ENCODE results near the gene LRPAP1.
A peak's percentile ranks its signal among the peaks of the same experiment; 100 is the strongest.
"Not testable (repeated sequence)": the region's sequence is repeated elsewhere in the genome, so short reads cannot be mapped to it uniquely, and the experiment has no call there.

Gene LRPAP1

GRCh38 chr4:3531879-3532750 lies at the start of gene LRPAP1:
LRPAP1 (minus strand) TSS chr4:3532422; CDS start chr4:3532412, 10 bp downstream.
- DNase-seq (ENCODE audit: low spot score) = peak; percentile 98

- not testable (repeated sequence) for DNase-seq (ENCODE audit: low spot score)
Observed at GRCh38 chr4:3581334-3582090, 49.3 kb upstream of the LRPAP1 start.

- not testable (repeated sequence) for DNase-seq (ENCODE audit: low spot score)
Observed at GRCh38 chr4:3580859-3581258, 48.6 kb upstream of the LRPAP1 start.

- DNase-seq (ENCODE audit: low spot score) = not testable (repeated sequence)
Observed at GRCh38 chr4:3578527-3579144, 46.4 kb upstream of the LRPAP1 start.

- not testable (repeated sequence) for DNase-seq (ENCODE audit: low spot score)
Observed at GRCh38 chr4:3578052-3578451, 45.8 kb upstream of the LRPAP1 start.

- not testable (repeated sequence) for DNase-seq (ENCODE audit: low spot score)
Observed at GRCh38 chr4:3577208-3577892, 45.1 kb upstream of the LRPAP1 start.

- DNase-seq (ENCODE audit: low spot score) = not testable (repeated sequence)
Observed at GRCh38 chr4:3576533-3577207, 44.4 kb upstream of the LRPAP1 start.

- DNase-seq (ENCODE audit: low spot score) = not testable (repeated sequence)
Observed at GRCh38 chr4:3575426-3576369, 43.5 kb upstream of the LRPAP1 start.

- not testable (repeated sequence) for DNase-seq (ENCODE audit: low spot score)
Observed at GRCh38 chr4:3574865-3575264, 42.6 kb upstream of the LRPAP1 start.

GRCh38 chr4:3574346-3574745 lies 42.1 kb upstream of the LRPAP1 start:
- not testable (repeated sequence) for DNase-seq (ENCODE audit: low spot score)

- no peak for DNase-seq (ENCODE audit: low spot score)
Observed at GRCh38 chr4:3573131-3573530, 40.9 kb upstream of the LRPAP1 start.

GRCh38 chr4:3572363-3572762 lies 40.1 kb upstream of the LRPAP1 start:
- no peak for DNase-seq (ENCODE audit: low spot score)

GRCh38 chr4:3571921-3572320 lies 39.7 kb upstream of the LRPAP1 start:
- no peak for DNase-seq (ENCODE audit: low spot score)

GRCh38 chr4:3570923-3571322 lies 38.7 kb upstream of the LRPAP1 start:
- DNase-seq (ENCODE audit: low spot score) = not testable (repeated sequence)

GRCh38 chr4:3569611-3570010 lies 37.4 kb upstream of the LRPAP1 start:
- DNase-seq (ENCODE audit: low spot score) = not testable (repeated sequence)

- not testable (repeated sequence) for DNase-seq (ENCODE audit: low spot score)
Observed at GRCh38 chr4:3566701-3567100, 34.5 kb upstream of the LRPAP1 start.

- DNase-seq (ENCODE audit: low spot score) = not testable (repeated sequence)
Observed at GRCh38 chr4:3566301-3566700, 34.1 kb upstream of the LRPAP1 start.

- not testable (repeated sequence) for DNase-seq (ENCODE audit: low spot score)
Observed at GRCh38 chr4:3564948-3565347, 32.7 kb upstream of the LRPAP1 start.

GRCh38 chr4:3563403-3563802 lies 31.2 kb upstream of the LRPAP1 start:
- DNase-seq (ENCODE audit: low spot score) = no peak

GRCh38 chr4:3562127-3562526 lies 29.9 kb upstream of the LRPAP1 start:
- DNase-seq (ENCODE audit: low spot score) = not testable (repeated sequence)
